ENCODE data around the gene C2orf15. TPM values are rescaled to one million over a fixed set of nuclear protein-coding genes. Genes with fewer than 3 reads are reported as not detected.
"Not testable (repeated sequence)": the region's sequence is repeated elsewhere in the genome, so short reads cannot be mapped to it uniquely, and the experiment has no call there.

C2orf15 gene
- total RNA-seq, 1 donor from 2014 or later = 5.6 TPM

DNA sequence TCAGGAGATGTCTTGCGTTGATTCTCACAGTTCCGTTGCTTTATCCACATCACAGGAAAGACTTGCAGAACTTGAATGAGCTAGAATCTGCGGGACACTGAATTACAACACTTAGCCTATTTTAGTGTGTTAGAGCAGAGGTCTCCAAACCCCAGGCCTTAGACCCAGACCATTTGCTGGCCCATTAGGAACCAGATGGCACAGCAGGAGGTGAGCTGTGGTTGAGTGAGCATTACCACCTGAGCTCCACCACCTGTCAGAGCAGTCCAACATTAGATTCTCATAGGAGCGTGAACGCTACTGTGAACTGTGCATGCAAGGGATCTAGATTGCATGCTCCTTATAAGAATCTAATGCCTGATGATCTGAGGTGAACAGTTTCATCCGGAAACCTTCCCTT lies 43.3 kb downstream of the C2orf15 start:
- TF ChIP-seq CTCF (conservative IDR thresholded peaks at IDR 0.05) = no peak
- DNase-seq (ENCODE audit: extremely low spot score, unreplicated experiment) = no peak
- Mint-ChIP-seq H3K27ac (no peak overlapping the region), H3K9me3 (no peaks in the 10 kb centered on the region), H3K36me3 (peaks cover 14% of the 10 kb centered on the region), H3K4me1 (ENCODE audit: unreplicated experiment) (peaks cover 28% of the 10 kb centered on the region), H3K4me3 (no peak overlapping the region), H3K27me3 (no peaks in the 10 kb centered on the region)

DNA sequence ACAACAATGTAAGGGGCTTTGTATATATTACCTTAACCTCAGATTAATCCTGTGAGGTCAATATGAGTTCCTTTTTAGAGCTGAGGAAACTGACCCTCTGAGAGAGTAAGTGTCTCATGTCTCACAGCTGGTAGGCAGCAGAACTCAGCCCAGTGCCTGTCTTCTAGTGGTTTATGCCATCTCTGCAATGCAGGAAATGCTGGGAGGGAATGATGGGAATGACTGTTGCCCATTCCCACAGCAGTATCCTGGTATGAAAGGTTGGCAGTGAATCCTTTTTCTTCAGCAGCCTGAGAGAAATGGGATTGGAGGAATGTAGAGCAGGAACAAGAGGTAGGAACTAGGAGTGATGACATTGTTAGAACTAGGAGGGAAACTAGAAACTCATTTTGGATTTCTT lies 45.5 kb downstream of the C2orf15 start:
- Mint-ChIP-seq H3K4me1 (ENCODE audit: unreplicated experiment) (peaks cover 14% of the 10 kb centered on the region), H3K4me3 (no peak overlapping the region), H3K27ac (no peak overlapping the region), H3K36me3 (peaks cover 28% of the 10 kb centered on the region), H3K27me3 (no peaks in the 10 kb centered on the region), H3K9me3 (no peaks in the 10 kb centered on the region)
- DNase-seq (ENCODE audit: extremely low spot score, unreplicated experiment) = no peak
- no peak for TF ChIP-seq CTCF (conservative IDR thresholded peaks at IDR 0.05)

DNA sequence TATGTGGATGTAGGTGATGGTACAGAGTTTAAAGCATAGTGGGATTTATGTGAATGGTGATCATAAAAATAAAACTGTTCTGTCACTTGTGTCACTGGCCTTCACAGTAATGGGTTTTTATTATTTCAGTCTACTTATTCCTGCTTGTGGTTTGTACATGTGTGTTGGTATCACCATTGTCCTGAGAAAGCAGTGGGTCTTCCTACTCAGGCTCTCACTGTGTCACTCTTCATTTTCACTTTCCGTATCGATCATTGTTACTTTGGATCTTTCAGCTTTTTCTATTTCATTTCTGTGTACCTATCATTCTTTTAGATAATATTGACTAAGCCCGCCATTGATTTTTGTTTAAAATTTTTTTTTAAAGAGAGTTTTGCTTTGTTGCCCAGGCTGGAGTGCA lies 46.9 kb downstream of the C2orf15 start:
- Mint-ChIP-seq H3K27me3 (no peaks in the 10 kb centered on the region), H3K27ac (no peak overlapping the region), H3K4me3 (no peak overlapping the region), H3K9me3 (no peaks in the 10 kb centered on the region), H3K4me1 (ENCODE audit: unreplicated experiment) (peaks cover 8% of the 10 kb centered on the region), H3K36me3 (peaks cover 35% of the 10 kb centered on the region)
- TF ChIP-seq CTCF (conservative IDR thresholded peaks at IDR 0.05) = no peak
- no peak for DNase-seq (ENCODE audit: extremely low spot score, unreplicated experiment)

- peak; percentile 49 for TF ChIP-seq CTCF (conservative IDR thresholded peaks at IDR 0.05)
- no peaks in the 10 kb centered on the region for H3K9me3 Mint-ChIP-seq
- H3K27ac Mint-ChIP-seq = no peak overlapping the region
- peaks cover 42% of the 10 kb centered on the region for H3K36me3 Mint-ChIP-seq
- no peak for DNase-seq (ENCODE audit: extremely low spot score, unreplicated experiment)
- H3K27me3 Mint-ChIP-seq = no peaks in the 10 kb centered on the region
- H3K4me1 Mint-ChIP-seq (ENCODE audit: unreplicated experiment) = no peaks in the 10 kb centered on the region
- no peak overlapping the region for H3K4me3 Mint-ChIP-seq
These were observed 49.0 kb downstream of the C2orf15 start for GRCh38 chr2:99190548-99190947.

- not testable (repeated sequence) for H3K9me3 Mint-ChIP-seq; DNase-seq (ENCODE audit: extremely low spot score, unreplicated experiment); H3K4me3 Mint-ChIP-seq; H3K27me3 Mint-ChIP-seq; H3K4me1 Mint-ChIP-seq (ENCODE audit: unreplicated experiment); H3K27ac Mint-ChIP-seq
- peaks cover 44% of the 10 kb centered on the region for H3K36me3 Mint-ChIP-seq
These were observed 50.9 kb downstream of the C2orf15 start for GRCh38 chr2:99192364-99192763.

DNA sequence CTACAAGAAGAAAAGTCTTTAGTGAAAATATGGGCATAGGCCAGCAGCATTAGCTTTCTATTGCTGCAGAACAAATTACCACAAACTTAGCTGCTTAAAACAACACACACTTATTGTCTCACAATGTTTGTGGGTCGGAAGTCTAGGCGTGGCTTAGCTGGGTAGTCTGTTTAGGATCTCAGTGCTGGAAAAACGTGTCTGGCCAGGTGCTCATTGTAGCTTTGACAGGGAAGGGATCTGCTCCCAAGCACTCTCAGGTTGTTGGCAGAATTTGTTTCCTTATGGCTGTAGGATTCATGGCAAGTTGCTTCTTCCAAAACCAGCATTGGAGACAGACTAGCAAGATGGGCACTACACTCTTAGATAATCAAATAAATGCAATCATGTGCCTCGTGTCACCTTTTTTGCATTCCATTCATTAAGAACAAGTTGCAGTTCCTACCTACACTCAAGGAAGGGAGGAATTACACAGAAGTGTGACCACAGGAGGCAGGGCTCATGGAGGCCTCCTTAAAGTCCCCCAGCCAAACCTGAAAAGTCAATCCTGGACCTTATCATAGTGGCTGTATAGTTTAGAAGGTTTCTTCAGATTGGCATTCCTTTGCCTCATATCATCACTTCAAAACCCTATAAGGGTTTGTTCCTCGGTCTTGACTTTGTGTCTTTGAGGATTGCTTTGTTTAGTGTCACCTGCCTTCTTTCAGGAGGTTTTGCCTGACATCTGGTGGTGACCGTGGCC lies 56.8 kb downstream of the C2orf15 start:
- Mint-ChIP-seq H3K9me3 (no peaks in the 10 kb centered on the region), H3K27me3 (no peaks in the 10 kb centered on the region), H3K27ac (peak overlapping the region; percentile 80), H3K36me3 (peaks cover 23% of the 10 kb centered on the region), H3K4me1 (ENCODE audit: unreplicated experiment) (no peaks in the 10 kb centered on the region), H3K4me3 (peak overlapping the region; percentile 17)
- no peak for DNase-seq (ENCODE audit: extremely low spot score, unreplicated experiment)
- TF ChIP-seq CTCF (conservative IDR thresholded peaks at IDR 0.05) = no peak
